PC-3 (cell line): ENCODE measurements around the gene ASF1B. TPM values are rescaled to one million over a fixed set of nuclear protein-coding genes. Genes with fewer than 3 reads are reported as not detected.

Source experiments
- ATAC-seq: fragments of 200-7000 bp; cut with Tn5 transposase; 2 replicates; pipeline ENCODE4 v1.9.1; 2020; ENCODE audit warnings: mild to moderate bottlenecking, moderate library complexity
- BruUV-seq: library from RNA; stranded (reverse); fragments of 400-500 nt; replicated peaks from 2 replicates; lab custom pipeline; 2021; lab: Mats Ljungman, UMichigan
- CTCF ChIA-PET: fragments of 300-600 bp; sonication (Branson Sonifier 250); formaldehyde crosslinking; loops from one replicate; lab custom pipeline; 2022; ENCODE audit warnings: antibody characterized with exemption; lab: Charles Lee
- POLR2A ChIA-PET: fragments of 300-600 bp; sonication (Branson Sonifier 250); formaldehyde crosslinking; loops from one replicate; lab custom pipeline; 2022; ENCODE audit warnings: antibody characterized with exemption; ENCODE audit not compliant: unreplicated experiment; lab: Charles Lee
- DNase-seq: peaks from one replicate; pipeline ENCODE4 v3.0.0-alpha.2; 2015
- H2AFZ ChIP-seq: fragments of 300-600 bp; sonication (generic); 2 replicates; pipeline ENCODE4 v1.6.0; 2016; ENCODE audit warnings: antibody characterized with exemption, low read length
- H3F3A ChIP-seq: fragments of 300-600 bp; sonication (generic); one replicate; pipeline ENCODE4 v1.6.0; 2017; ENCODE audit warnings: antibody characterized with exemption, low read length, control low read depth, mild to moderate bottlenecking; ENCODE audit not compliant: unreplicated experiment
- H3K27ac ChIP-seq: fragments of 300-600 bp; sonication (generic); 2 replicates; pipeline ENCODE4 v1.5.1; 2016; ENCODE audit warnings: mild to moderate bottlenecking, low read length
- H3K27me3 ChIP-seq: fragments of 300-600 bp; sonication (generic); 2 replicates; pipeline ENCODE4 v1.6.1; 2016; ENCODE audit warnings: low read length, mixed read lengths
- H3K36me3 ChIP-seq: fragments of 300-600 bp; sonication (generic); 2 replicates; pipeline ENCODE4 v1.6.1; 2016; ENCODE audit warnings: low read depth, mixed run types, low read length, mixed read lengths
- H3K4me1 ChIP-seq: fragments of 300-600 bp; sonication (generic); 2 replicates; pipeline ENCODE4 v1.5.1; 2016; ENCODE audit warnings: low read length; ENCODE audit not compliant: insufficient read depth
- H3K4me2 ChIP-seq: fragments of 300-600 bp; sonication (generic); 2 replicates; pipeline ENCODE4 v1.6.0; 2016; ENCODE audit warnings: low read length
- H3K4me3 ChIP-seq: fragments of 300-600 bp; sonication (generic); 2 replicates; pipeline ENCODE4 v1.5.1; 2016; ENCODE audit warnings: mild to moderate bottlenecking, low read length, mixed read lengths
- H3K79me2 ChIP-seq: fragments of 300-600 bp; sonication (generic); 2 replicates; pipeline ENCODE4 v1.6.1; 2017; ENCODE audit warnings: low read length, mixed read lengths
- H3K9ac ChIP-seq: fragments of 300-600 bp; sonication (generic); 2 replicates; pipeline ENCODE4 v1.6.0; 2016; ENCODE audit warnings: mild to moderate bottlenecking, low read length
- H3K9me2 ChIP-seq: fragments of 300-600 bp; sonication (generic); replicated peaks from 2 replicates; pipeline ENCODE4 v1.6.1; 2016; ENCODE audit warnings: mixed run types, low read length, mixed read lengths
- H3K9me3 ChIP-seq: fragments of 300-600 bp; sonication (generic); 2 replicates; pipeline ENCODE4 v1.6.1; 2016; ENCODE audit warnings: low read length, mixed read lengths
- H4K20me1 ChIP-seq: fragments of 300-600 bp; sonication (generic); 2 replicates; pipeline ENCODE4 v1.6.1; 2016; ENCODE audit warnings: low read length, mixed read lengths
- EZH2 ChIP-seq: fragments of 300-600 bp; sonication (generic); IDR thresholded peaks from one replicate; pipeline ENCODE4 v1.6.1; 2017; ENCODE audit warnings: antibody characterized with exemption, mild to moderate bottlenecking, low read length; ENCODE audit not compliant: unreplicated experiment
- EZH2phosphoT487 ChIP-seq: fragments of 300-600 bp; sonication (generic); IDR thresholded peaks from 2 replicates; pipeline ENCODE4 v1.6.1; 2018; ENCODE audit warnings: mild to moderate bottlenecking, antibody characterized with exemption, low read length, borderline replicate concordance
- intact Hi-C: fragments of 100-400 bp; cut with micrococcal nuclease; formaldehyde crosslinking; loops from 2 replicates; pipeline ENCODE4 v1.9.0; 2023
- total RNA-seq: library from RNA; depleted of rRNA; stranded (reverse); fragments of >200 nt; gene quantifications from 2 replicates; pipeline ENCODE4 v1.2.3, GENCODE V29; 2014
- TF ChIP-seq, protein P1 (sequence below): fragments of 300-600 bp; sonication (generic); conservative IDR thresholded peaks from 2 replicates; pipeline ENCODE4 v1.5.1; 2017; ENCODE audit warnings: antibody characterized with exemption, low read depth, mild to moderate bottlenecking, low read length

Gene ASF1B
- total RNA-seq, 1 experiment from 2014 or later: 84.7 TPM

DNA sequence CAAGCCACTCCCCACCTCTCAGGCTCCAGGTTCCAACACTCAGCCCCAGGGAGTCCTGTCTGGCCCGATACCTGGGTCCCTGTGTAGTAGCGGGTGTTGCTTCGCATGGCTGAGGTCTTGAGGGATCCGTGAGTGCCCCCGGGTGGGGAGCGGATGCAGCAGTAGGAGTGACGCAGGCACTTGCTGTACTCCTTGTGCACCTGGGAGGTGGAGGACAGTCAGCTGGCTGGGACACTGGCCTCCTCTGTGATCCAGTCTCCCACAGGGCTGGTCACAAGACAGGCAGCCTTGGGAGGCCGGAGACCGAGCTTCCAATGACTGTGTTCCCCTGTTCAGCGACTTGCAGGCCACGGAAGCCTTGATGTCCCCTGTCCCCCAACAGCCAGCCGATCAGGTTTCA is 16.3 kb upstream of the ASF1B start:
- CTCF ChIA-PET: no interaction called here
- ATAC-seq (no peak), DNase-seq (no peak)
- H3F3A ChIP-seq: no peaks in the 10 kb centered on the region
- H3K9ac ChIP-seq: no peak overlapping the region
- no peaks in the 10 kb centered on the region for H3K9me3 ChIP-seq
- no peak overlapping the region for H3K4me3 ChIP-seq
- no peak overlapping the region for H2AFZ ChIP-seq
- no peak overlapping the region for H3K4me2 ChIP-seq
- no peaks in the 10 kb centered on the region for H3K4me1 ChIP-seq
- POLR2A ChIA-PET: no interaction called here
- intact Hi-C loops: no loop called here
- H3K27me3 ChIP-seq: no peaks in the 10 kb centered on the region
- peaks cover 9% of the 10 kb centered on the region; the same call in 1 of the 2 replicates for H3K36me3 ChIP-seq
- H3K79me2 ChIP-seq: no peaks in the 10 kb centered on the region
- no peak overlapping the region for H3K27ac ChIP-seq
- H4K20me1 ChIP-seq: no peaks in the 10 kb centered on the region
- no peaks in the 10 kb centered on the region for H3K9me2 ChIP-seq
- BruUV-seq: no TSS peak
- TF ChIP-seq, protein P1, sequence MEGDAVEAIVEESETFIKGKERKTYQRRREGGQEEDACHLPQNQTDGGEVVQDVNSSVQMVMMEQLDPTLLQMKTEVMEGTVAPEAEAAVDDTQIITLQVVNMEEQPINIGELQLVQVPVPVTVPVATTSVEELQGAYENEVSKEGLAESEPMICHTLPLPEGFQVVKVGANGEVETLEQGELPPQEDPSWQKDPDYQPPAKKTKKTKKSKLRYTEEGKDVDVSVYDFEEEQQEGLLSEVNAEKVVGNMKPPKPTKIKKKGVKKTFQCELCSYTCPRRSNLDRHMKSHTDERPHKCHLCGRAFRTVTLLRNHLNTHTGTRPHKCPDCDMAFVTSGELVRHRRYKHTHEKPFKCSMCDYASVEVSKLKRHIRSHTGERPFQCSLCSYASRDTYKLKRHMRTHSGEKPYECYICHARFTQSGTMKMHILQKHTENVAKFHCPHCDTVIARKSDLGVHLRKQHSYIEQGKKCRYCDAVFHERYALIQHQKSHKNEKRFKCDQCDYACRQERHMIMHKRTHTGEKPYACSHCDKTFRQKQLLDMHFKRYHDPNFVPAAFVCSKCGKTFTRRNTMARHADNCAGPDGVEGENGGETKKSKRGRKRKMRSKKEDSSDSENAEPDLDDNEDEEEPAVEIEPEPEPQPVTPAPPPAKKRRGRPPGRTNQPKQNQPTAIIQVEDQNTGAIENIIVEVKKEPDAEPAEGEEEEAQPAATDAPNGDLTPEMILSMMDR: no peak
- TF ChIP-seq EZH2phosphoT487: no peak
- TF ChIP-seq EZH2: no peak

DNA sequence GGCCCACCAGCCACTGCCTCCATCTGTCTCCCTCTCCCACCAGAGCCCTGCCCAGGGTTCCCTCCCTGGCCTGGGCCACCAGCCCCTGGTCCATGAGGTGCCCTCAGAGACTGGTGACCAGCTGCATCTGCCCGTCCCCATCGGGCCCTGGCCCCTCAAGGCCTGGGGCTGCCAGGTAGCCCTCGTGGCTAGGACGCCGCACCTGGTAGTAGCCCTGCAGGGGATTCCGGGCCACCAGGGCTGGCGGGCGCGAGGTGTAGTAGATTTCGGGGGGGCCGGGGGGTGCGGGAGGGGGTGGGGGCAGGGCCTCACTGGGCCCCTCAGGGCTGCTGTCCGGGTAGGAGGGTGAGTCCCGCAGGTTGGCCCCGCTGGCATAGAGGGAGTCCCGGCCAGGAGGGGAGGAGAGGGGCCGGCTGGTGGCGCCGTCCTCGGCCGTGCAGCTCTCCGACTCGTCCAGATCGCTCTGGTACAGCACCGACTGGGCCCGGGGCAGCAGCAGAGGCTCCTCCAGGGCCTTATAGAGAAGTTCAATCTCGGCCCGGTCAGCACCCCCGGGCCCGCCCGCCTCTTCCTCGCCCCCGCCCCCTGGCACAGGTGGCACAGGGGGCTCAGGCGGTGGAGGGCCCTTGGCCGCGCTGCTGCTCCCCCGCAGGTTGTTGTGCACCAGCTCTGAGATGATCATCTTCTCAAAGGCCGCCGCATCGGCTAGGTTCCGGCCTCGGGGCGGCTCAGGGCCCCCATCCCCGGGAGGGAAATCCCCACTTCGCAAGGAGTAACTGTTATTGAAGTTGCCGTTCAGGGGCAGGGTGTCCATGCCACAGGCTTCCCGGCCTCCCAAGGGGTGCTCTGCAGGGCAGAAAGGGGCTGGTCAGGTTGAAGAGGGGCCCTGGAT is 14.6 kb upstream of the ASF1B start:
- Histone ChIP-seq H3F3A (no peaks in the 10 kb centered on the region), H3K79me2 (no peaks in the 10 kb centered on the region), H4K20me1 (no peaks in the 10 kb centered on the region), H3K27ac (no peak overlapping the region), H3K4me1 (no peaks in the 10 kb centered on the region), H3K9me3 (no peaks in the 10 kb centered on the region), H2AFZ (no peak overlapping the region), H3K36me3 (peaks cover 4% of the 10 kb centered on the region; the same call in 1 of the 2 replicates), H3K4me3 (no peak overlapping the region), H3K9ac (no peak overlapping the region), H3K4me2 (no peak overlapping the region), H3K27me3 (no peaks in the 10 kb centered on the region), H3K9me2 (no peaks in the 10 kb centered on the region)
- ATAC-seq (no peak), DNase-seq (no peak)
- intact Hi-C loops: no loop called here
- POLR2A ChIA-PET: no interaction called here
- no peak for TF ChIP-seq EZH2phosphoT487
- CTCF ChIA-PET: interaction anchor here (0.8 kb wide), 1 partner anchor 14 kb away, joined by 4 read pairs; the partner anchor contains the start of gene ASF1B
- no TSS peak for BruUV-seq

DNA sequence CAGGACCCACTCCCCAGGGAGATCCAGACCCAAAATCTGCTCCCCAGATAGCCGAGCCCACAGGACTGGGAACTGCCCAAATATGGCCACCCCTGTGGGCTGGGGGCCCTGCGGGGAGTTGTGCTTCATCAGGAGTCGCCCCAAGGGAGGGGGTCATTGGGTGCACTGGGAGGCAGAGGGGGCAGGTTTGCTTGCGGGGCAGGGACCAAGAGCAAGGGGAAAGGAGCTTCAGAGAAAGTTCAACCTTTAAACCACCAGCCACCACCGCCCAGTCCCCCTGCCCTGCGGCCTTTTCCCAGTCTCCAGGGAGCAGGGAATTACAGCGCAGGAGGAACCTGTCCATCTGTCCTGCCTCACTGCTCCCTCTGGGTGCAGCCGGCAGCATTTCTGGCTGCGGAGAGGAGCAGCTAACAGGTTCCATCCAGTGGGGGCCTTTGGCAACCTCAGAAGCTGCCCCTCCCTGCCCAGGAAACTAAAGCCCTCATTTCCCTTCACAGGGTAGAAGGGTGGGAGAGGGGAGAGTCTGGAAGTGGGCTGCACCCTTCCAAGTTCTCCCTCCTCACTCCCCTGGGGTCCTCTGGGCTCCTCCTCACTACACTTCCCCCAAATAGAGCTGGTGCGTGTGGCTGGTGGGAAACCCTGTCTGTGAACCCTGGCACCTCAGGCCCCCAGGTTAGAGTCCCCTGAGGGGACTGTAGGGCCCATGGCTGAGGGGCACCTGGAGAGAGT is 13.8 kb upstream of the ASF1B start:
- H3K27ac ChIP-seq: no peak overlapping the region
- H2AFZ ChIP-seq: no peak overlapping the region
- DNase-seq: no peak
- TF ChIP-seq EZH2phosphoT487: no peak
- TF ChIP-seq, protein P1: no peak
- no peak for TF ChIP-seq EZH2
- H3K4me2 ChIP-seq: no peak overlapping the region
- no peaks in the 10 kb centered on the region for H3K9me3 ChIP-seq
- H3K9me2 ChIP-seq: no peaks in the 10 kb centered on the region
- no peaks in the 10 kb centered on the region for H3K4me1 ChIP-seq
- intact Hi-C loops: no loop called here
- H3K36me3 ChIP-seq: no peaks in the 10 kb centered on the region; the same call in 1 of the 2 replicates
- no peaks in the 10 kb centered on the region for H3K79me2 ChIP-seq
- no peak overlapping the region for H3K4me3 ChIP-seq
- no TSS peak for BruUV-seq
- no peaks in the 10 kb centered on the region for H3F3A ChIP-seq
- no peaks in the 10 kb centered on the region for H3K27me3 ChIP-seq
- POLR2A ChIA-PET: no interaction called here
- H4K20me1 ChIP-seq: no peaks in the 10 kb centered on the region
- CTCF ChIA-PET: interaction anchor here (0.8 kb wide), 1 partner anchor 13 kb away, joined by 4 read pairs; the partner anchor contains the start of gene ASF1B
- H3K9ac ChIP-seq: no peak overlapping the region
- no peak for ATAC-seq
